Nucleus accumbens (tissue), 56 donors: Measurements from ENCODE around the gene TMEM25.
"Not testable (repeated sequence)": the region's sequence is repeated elsewhere in the genome, so short reads cannot be mapped to it uniquely, and the experiment has no call there.

Experiments used
- DNase-seq, 56 donors: peaks; one replicate each; lab custom pipeline; 2025; lab: John Stamatoyannopoulos, UW

Gene TMEM25

DNA sequence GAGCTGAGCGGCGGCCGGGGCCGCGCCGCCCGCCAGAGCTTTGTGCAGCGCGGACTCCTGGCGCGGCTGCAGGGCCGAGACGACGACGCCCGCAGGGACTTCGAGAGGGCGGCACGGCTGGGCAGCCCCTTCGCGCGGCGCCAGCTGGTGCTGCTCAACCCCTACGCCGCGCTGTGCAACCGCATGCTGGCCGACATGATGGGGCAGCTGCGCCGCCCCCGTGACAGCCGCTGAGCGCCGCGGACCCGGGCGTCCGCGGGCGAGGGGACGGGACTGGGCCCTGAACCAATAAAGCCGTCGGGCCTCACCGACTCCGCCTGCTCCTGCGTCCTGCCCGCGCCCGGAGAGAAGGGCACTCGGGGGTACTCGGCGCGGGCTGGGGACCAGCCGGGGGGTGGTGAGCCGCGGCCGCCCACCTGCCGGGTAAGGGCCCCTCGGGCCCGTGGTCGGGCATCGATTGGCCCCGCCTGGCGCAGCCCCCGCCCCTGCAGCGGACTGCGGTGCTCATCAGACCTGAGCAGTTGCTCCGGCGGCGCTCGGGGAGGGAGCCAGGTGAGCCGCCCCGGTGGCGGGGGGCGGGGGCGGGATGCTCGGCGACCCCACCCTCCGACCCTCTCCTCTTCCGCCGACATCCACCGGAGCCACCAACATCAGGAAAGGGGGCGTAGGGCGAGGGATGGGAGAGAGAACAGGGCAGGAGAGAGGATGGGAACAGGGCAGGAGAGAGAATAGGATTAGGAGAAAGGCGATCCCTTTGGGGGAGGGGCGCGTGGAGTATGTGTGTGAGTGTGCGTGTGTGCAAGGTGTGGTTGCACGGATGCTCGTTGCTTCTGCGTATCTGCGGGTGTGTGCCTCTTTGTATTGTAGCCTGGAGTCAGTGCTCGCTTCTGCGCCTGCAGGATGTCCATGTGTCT, at the start of gene TMEM25:
Gene TMEM25 (plus strand): TSS at position 510 of the 914 bp plus-strand sequence. CDS start 610 bp downstream, outside the sequence.
- DNase-seq: peak in 52 of 56 donors; percentile 22 to 86 (median 66)

DNA sequence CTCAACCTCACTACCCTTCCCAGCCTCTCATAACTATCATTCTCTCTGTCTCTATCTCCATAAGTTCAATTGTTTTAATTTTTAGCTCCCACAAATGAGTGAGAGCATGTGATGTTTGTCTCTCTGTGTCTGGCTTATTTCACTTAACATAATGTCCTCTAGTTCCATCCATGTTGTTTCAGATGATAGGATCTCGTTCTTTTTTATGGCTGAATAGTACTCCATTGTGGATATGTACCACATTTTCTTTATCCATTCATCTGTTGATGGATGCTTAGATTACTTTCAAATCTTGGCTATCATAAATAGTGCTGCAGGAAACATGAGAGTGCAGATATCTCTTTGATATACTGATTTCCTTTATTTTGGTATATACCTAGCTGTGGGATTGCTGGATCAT, 49.8 kb upstream of the TMEM25 start:
- DNase-seq: not testable (repeated sequence)

DNA sequence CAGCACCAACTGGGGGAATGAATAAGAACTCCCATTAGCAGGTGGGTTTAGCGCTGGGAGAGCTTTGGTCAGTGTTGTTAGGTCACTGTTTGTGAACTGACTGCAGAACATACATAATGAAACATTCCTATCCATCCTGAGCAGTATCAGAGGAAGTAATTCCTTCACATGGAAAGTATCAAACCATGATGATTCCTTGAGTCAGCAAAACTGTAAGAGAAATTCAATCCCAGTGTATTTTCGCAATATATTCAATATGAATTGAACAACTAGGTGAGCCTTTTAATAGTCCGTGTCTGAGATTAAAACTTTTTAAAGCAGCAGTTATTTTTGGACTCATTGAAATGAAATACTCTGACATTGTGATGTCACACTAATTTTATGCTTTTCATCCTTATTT, 46.6 kb upstream of the TMEM25 start:
- DNase-seq: no peak

DNA sequence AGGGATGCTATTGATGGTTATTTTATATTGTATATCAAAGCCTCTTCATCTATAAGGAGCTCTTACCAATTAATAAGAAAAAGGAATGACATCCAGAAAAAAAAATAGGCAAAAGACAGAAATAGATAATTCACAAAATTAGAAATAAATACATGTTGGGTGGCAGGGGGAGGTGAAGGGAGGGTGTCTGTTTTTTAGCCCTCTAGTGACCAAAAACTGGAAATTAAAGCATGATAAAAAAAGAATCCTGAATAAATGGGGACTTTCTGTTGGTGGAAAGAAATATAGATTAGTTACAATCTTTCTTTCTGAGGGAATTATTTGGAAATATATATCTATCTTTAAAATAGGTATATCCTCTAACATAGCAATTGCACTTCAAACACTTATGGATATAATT, 45.7 kb upstream of the TMEM25 start:
- no peak for DNase-seq

DNA sequence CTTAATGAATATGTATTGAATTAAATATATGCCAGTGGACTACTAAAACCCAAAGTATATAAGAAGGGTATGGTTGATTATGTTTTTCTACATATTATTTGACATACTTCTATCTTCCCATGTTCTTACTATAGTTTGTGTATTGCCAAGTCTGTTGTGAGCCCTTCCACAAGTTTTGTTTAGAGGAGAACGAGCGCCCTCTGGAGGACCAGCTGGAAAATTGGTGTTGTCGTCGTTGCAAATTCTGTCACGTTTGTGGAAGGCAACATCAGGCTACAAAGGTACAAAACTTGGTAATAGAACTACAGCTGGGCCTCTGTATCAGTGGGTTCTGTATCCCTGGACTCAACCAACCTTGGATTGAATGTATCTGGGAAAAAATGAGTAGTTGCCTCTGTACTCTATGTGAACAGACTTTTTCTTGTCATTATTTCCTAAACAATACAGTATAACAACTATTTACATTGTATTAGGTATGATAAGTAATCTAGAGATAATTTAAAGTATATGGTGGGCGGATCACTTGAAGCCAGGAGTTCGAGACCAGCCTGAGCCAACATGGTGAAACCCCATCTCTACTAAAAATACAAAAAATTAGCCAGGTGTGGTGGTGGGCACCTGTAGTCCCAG, 42.4 kb upstream of the TMEM25 start:
- peak in 46 of 56 donors; percentile 1 to 69 (median 34) for DNase-seq

DNA sequence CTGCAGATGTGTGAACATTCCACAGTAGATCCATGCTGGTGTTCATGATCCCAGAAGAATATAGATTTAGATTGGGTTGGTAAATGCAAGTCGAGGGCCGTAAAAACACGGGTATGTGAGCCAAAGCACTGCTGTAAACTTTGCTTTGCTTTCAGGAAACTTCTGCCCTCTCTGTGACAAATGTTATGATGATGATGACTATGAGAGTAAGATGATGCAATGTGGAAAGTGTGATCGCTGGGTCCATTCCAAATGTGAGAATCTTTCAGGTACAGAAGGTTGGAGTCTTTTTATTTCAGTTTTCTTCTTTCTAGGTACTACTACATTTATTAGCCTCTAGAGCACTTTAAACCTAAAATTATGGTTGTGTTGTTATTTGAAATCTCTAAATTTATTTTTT, 40.0 kb upstream of the TMEM25 start:
- no peak for DNase-seq

DNA sequence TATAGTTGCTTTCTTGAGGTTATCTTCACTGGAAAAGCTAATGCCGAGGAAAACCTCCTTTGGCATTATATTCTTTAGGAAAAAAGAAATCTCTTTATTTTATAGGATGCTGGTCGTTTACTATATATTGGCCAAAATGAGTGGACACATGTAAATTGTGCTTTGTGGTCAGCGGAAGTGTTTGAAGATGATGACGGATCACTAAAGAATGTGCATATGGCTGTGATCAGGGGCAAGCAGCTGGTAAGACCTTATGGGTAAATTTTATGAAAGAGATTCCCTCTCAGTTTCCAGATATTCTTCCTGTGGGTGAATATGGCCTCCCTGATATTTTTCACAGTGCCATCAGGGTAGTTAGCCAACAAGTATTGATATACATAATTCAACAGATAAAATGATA, 33.2 kb upstream of the TMEM25 start:
- DNase-seq: no peak

DNA sequence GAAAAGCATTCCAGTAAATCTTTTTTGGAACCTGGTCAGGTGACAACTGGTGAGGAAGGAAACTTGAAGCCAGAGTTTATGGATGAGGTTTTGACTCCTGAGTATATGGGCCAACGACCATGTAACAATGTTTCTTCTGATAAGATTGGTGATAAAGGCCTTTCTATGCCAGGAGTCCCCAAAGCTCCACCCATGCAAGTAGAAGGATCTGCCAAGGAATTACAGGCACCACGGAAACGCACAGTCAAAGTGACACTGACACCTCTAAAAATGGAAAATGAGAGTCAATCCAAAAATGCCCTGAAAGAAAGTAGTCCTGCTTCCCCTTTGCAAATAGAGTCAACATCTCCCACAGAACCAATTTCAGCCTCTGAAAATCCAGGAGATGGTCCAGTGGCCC, 27.8 kb upstream of the TMEM25 start:
- DNase-seq: no peak

DNA sequence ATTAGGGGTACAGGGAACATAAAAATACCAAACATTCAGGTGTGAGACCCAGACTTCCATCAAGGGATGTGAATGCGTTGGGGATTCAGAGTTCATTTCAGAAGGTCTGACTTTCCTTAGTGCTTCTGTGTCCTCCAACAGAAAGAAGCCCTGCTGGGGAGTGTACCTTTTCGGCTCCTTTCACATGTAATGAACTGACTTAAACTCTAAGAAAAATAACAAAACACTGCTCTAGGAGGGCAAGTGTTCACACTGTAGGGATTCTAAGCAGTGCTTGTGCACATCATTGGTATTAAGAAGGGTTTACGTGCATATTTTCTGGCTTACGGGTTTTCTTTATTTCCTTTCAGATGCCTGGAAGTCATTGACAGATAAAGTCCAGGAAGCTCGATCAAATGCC, 19.4 kb upstream of the TMEM25 start:
- no peak for DNase-seq

DNA sequence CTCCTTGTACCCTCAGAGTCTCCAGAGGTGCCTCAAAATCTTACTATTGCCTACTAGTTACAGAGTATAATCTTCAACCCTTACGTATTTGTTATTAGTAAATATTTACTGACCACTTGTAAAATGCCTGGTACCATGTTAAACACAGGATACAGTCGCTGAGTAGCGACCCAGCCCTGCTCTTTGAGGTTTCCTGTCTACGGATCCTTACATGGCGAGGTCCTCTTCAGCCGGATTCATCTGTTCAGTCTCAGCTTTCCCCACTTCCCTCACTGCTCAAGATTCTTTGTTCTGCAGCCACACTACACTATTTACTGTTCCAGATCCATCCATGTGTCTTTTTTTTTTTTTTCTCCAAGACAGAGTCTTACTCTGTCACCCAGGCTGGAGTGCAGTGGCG, 16.9 kb upstream of the TMEM25 start:
- no peak for DNase-seq

DNA sequence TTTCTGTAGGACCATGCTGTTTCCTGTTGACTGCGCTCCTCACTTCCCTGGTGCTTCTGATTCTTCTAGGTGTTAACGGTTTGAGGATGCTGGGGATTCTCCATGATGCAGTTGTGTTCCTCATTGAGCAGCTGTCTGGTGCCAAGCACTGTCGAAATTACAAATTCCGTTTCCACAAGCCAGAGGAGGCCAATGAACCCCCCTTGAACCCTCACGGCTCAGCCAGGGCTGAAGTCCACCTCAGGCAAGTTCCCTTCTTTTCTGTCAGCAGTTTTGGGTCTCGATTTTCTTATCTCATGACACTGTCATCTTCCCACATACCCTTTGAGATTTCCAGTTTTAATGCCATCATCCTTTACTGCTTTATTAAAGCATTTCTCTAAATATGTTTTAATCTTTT, 11.4 kb upstream of the TMEM25 start:
- no peak for DNase-seq

DNA sequence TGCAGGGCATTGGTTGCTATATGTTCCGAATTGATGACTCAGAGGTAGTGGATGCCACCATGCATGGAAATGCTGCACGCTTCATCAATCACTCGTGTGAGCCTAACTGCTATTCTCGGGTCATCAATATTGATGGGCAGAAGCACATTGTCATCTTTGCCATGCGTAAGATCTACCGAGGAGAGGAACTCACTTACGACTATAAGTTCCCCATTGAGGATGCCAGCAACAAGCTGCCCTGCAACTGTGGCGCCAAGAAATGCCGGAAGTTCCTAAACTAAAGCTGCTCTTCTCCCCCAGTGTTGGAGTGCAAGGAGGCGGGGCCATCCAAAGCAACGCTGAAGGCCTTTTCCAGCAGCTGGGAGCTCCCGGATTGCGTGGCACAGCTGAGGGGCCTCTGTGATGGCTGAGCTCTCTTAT, 9.1 kb upstream of the TMEM25 start:
- no peak for DNase-seq

DNA sequence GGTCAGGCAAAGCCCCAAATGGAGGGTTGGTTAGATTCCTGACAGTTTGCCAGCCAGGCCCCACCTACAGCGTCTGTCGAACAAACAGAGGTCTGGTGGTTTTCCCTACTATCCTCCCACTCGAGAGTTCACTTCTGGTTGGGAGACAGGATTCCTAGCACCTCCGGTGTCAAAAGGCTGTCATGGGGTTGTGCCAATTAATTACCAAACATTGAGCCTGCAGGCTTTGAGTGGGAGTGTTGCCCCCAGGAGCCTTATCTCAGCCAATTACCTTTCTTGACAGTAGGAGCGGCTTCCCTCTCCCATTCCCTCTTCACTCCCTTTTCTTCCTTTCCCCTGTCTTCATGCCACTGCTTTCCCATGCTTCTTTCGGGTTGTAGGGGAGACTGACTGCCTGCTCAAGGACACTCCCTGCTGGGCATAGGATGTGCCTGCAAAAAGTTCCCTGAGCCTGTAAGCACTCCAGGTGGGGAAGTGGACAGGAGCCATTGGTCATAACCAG, 8.4 kb upstream of the TMEM25 start:
- peak in 1 of 56 donors; percentile 9 for DNase-seq

DNA sequence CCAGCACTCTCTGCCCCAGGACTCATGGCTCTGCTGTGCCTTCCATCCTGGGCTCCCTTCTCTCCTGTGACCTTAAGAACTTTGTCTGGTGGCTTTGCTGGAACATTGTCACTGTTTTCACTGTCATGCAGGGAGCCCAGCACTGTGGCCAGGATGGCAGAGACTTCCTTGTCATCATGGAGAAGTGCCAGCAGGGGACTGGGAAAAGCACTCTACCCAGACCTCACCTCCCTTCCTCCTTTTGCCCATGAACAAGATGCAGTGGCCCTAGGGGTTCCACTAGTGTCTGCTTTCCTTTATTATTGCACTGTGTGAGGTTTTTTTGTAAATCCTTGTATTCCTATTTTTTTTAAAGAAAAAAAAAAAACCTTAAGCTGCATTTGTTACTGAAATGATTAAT, 6.6 kb upstream of the TMEM25 start:
- no peak for DNase-seq

DNA sequence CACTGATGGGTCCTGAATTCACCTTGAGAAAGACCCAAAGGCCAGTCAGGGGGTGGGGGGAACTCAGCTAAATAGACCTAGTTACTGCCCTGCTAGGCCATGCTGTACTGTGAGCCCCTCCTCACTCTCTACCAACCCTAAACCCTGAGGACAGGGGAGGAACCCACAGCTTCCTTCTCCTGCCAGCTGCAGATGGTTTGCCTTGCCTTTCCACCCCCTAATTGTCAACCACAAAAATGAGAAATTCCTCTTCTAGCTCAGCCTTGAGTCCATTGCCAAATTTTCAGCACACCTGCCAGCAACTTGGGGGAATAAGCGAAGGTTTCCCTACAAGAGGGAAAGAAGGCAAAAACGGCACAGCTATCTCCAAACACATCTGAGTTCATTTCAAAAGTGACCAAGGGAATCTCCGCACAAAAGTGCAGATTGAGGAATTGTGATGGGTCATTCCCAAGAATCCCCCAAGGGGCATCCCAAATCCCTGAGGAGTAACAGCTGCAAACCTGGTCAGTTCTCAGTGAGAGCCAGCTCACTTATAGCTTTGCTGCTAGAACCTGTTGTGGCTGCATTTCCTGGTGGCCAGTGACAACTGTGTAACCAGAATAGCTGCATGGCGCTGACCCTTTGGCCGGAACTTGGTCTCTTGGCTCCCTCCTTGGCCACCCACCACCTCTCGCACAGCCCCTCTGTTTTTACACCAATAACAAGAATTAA, 6.1 kb upstream of the TMEM25 start:
- no peak for DNase-seq

DNA sequence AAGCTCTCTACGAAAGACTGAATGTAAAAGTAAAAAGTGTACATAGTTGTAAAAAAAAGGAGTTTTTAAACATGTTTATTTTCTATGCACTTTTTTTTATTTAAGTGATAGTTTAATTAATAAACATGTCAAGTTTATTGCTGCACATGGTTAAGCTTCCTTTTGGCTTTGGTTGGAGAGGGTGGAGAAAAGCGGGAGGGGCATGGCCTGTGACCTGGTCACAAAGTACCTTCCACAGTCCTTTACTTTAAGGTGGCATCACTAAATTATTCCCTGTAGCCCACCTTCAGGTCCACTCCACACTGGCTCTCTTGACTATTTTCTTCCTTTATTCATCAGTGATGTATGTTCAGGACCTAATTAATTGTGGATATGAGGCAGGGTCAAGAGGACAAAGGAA, 4.3 kb upstream of the TMEM25 start:
- DNase-seq: no peak

DNA sequence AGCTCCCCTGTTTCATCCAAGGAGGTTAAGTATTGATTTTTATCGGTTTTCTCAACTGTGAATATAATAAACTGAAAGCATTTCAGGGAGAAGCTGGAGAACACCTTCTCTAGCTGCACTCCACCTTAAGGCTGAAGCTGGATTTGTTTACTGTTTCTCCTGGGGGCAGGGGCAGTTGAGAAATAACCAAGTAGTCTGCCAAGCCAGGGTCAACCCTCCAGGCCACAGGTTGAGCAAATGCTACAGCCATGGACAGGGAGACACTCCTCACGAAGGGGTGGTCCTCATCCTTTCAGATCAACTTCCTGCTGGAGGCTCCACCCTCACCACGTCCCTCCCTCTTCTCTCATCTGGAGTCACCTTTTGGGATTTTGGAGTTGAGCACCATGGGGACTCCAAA, 3.9 kb upstream of the TMEM25 start, which contains the start of gene TTC36:
Gene TTC36 (plus strand): TSS at position 366 of the 400 bp plus-strand sequence. CDS start 21 bp downstream, at position 387.
- no peak for DNase-seq

DNA sequence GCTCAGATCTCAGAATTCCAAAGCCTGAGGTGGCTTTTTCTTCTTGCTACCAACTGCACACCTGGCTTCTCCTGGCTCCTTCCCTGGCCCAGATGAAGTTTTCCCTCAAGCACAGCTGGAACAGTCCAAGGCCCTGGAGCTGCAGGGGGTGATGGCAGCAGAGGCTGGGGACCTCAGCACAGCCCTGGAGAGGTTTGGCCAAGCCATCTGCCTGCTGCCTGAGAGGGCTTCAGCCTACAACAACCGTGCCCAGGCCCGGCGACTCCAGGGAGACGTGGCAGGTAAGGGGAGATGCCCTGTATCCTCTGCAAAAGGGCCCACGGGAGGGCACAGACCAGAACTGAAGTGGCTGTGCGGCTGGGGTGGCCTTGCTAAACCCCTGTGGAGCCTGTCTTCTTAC, 2.5 kb upstream of the TMEM25 start:
- no peak for DNase-seq

DNA sequence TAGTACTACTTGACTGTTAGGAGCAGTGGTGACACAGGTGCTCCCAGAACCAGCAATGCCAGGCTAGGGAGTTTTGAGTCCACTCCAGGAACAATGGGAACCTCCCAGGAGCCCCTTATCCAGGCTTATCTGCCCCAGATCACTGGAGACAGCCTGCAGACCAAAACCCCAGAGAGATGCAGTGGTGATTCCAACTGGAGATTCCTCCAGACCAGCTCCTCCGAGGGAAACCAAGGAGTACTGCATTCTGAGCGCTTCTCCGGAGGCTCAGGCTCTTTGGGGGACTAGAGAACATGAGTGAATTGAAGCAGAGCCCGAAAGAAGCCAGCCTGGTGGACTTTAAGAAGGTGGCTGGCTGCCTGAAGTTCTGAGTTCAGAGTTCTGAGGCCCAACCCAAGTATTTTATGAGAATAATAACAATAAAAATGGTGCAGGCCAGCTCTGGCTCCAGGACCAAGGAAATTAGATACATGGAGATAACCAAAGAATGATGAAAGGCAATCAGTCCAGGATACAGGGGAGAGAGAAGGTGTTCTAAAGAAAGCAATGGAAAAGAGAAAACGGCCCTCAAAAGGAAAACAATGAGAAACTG, 1.3 kb upstream of the TMEM25 start:
- DNase-seq: no peak

DNA sequence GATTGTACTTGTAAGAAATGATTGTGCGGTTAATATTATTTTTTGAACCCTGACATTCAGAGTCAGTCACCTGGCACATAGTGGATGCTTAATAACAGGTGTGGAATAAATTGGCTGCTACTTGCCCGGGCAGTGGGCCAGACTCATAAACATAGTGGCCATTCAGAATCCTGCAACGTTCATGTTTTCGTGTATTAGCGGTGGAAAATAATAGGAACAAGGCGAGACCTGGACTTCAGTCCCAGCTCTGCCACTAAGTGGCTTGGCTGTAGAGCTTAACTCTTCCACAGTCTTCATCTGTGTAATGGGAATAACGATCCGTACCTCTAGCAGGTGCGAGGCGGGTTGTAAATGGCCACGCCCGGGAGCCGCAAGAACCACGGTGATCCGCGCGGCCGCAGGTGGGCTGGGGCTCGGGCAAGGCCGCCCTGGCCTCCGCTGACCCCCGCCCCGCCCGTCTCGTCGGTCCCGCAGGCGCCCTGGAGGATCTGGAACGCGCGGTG, 761 bp upstream of the TMEM25 start:
- DNase-seq: no peak
